ENCODE measurements around the gene ADAMTS9. TPM values are rescaled to one million over a fixed set of nuclear protein-coding genes. Genes with fewer than 3 reads are reported as not detected.

ADAMTS9 gene
- total and polyA plus RNA-seq, 10 donors = 9.1 to 112 (median 34.8) TPM

- Histone ChIP-seq H3K36me3 (peaks cover 0 to 20% (median 0%) of the 10 kb centered on the region in 6 donors), H3K4me1 (peaks cover 0 to 15% (median 0%) of the 10 kb centered on the region in 6 donors), H3K9me3 (no peaks in the 10 kb centered on the region), H3K27ac (no peak overlapping the region), H3K27me3 (replicated peaks in 1 of 7) (no peaks in the 10 kb centered on the region), H3K4me3 (no peak overlapping the region)
- no peak for DNase-seq
- no peak for TF ChIP-seq POLR2AphosphoS5 (IDR thresholded peaks at IDR 0.05)
- TF ChIP-seq POLR2A (IDR thresholded peaks at IDR 0.05) = no peak
- TF ChIP-seq CTCF (IDR thresholded peaks at IDR 0.05 in 8 of 11, conservative IDR thresholded peaks at IDR 0.05 in 3 of 11) = no peak
- 89 to 94% (median 90%) methylated on average over 1 of the region's 1 CpG for WGBS, 5 donors
- intact Hi-C loops (cut with DNase I; ENCODE audit: low total_unique reads) = no loop called here
Observed at GRCh38 chr3:64588380-64588779, 99.4 kb downstream of the ADAMTS9 start.

GRCh38 chr3:64586952-64587351 lies 100.8 kb downstream of the ADAMTS9 start:
- intact Hi-C loops (cut with DNase I; ENCODE audit: low total_unique reads) = no loop called here
- Histone ChIP-seq H3K27me3 (replicated peaks in 1 of 7) (no peaks in the 10 kb centered on the region), H3K9me3 (no peaks in the 10 kb centered on the region), H3K4me1 (peaks cover 0 to 15% (median 0%) of the 10 kb centered on the region in 6 donors), H3K4me3 (no peak overlapping the region), H3K27ac (no peak overlapping the region), H3K36me3 (peaks cover 0 to 9% (median 0%) of the 10 kb centered on the region in 6 donors)
- 71 to 81% (median 72%) methylated on average over 4 of the region's 4 CpGs for WGBS, 5 donors
- DNase-seq = no peak
- no peak for TF ChIP-seq POLR2AphosphoS5 (IDR thresholded peaks at IDR 0.05)
- no peak for TF ChIP-seq POLR2A (IDR thresholded peaks at IDR 0.05)
- no peak for TF ChIP-seq CTCF (IDR thresholded peaks at IDR 0.05 in 8 of 11, conservative IDR thresholded peaks at IDR 0.05 in 3 of 11)

- intact Hi-C loops (cut with DNase I; ENCODE audit: low total_unique reads) = no loop called here
- 43 to 51% (median 48%) methylated on average over 1 of the region's 1 CpG for WGBS, 5 donors
- no peak for TF ChIP-seq POLR2AphosphoS5 (IDR thresholded peaks at IDR 0.05)
- no peak for TF ChIP-seq CTCF (IDR thresholded peaks at IDR 0.05 in 8 of 11, conservative IDR thresholded peaks at IDR 0.05 in 3 of 11)
- TF ChIP-seq POLR2A (IDR thresholded peaks at IDR 0.05) = no peak
Observed at GRCh38 chr3:64584179-64584578, 103.6 kb downstream of the ADAMTS9 start.

GRCh38 chr3:64578797-64579196 lies 109.0 kb downstream of the ADAMTS9 start:
- Histone ChIP-seq H3K9me3 (no peaks in the 10 kb centered on the region), H3K4me1 (peaks cover 0 to under 1% (median 0%) of the 10 kb centered on the region in 6 donors), H3K36me3 (no peaks in the 10 kb centered on the region), H3K27ac (no peak overlapping the region), H3K27me3 (replicated peaks in 1 of 7) (no peaks in the 10 kb centered on the region), H3K4me3 (no peak overlapping the region)
- 72 to 84% (median 78%) methylated on average over 3 of the region's 3 CpGs for WGBS, 5 donors
- TF ChIP-seq POLR2A (IDR thresholded peaks at IDR 0.05) (no peak), POLR2AphosphoS5 (IDR thresholded peaks at IDR 0.05) (no peak), CTCF (IDR thresholded peaks at IDR 0.05 in 8 of 11, conservative IDR thresholded peaks at IDR 0.05 in 3 of 11) (no peak)
- intact Hi-C loops (cut with DNase I; ENCODE audit: low total_unique reads) = no loop called here
- no peak for DNase-seq

More at GRCh38 chr3:64584179-64584578, 103.6 kb downstream of the ADAMTS9 start:
- DNase-seq = no peak
- peaks cover 0 to 15% (median 0%) of the 10 kb centered on the region in 6 donors for H3K4me1 ChIP-seq
- no peak overlapping the region for H3K27ac ChIP-seq
- peaks cover 0 to 3% (median 0%) of the 10 kb centered on the region in 6 donors for H3K36me3 ChIP-seq
- no peaks in the 10 kb centered on the region for H3K9me3 ChIP-seq
- H3K4me3 ChIP-seq = no peak overlapping the region
- H3K27me3 ChIP-seq (replicated peaks in 1 of 7) = no peaks in the 10 kb centered on the region
